Measurements from ENCODE around the gene ZNF8.

DNA sequence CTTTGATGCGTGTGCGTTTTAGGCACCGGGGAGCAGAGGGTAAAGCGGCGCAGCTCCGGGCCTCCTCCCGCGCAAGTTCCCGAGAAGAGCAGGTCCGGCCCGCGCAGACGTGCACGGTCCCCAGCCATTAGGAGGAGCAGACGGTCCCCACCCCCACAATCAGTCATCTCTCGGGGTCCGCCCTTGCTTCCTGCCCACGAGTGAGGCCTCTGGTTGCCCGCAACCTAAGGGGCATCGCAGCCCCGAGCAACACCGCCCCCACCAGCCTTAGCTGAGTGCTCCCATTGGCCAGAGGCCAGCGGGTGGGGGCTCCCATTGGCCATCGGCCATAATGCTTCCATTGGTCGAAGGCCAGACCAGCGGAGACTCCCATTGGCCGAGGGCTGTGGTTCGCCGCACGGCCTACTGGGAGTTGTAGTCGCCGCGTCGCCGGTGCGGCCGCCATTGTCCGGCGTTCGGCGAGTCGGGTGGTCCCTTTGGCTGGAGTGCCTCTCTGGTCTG is at the start of gene ZNF8:
- TF ChIP-seq, protein P1, sequence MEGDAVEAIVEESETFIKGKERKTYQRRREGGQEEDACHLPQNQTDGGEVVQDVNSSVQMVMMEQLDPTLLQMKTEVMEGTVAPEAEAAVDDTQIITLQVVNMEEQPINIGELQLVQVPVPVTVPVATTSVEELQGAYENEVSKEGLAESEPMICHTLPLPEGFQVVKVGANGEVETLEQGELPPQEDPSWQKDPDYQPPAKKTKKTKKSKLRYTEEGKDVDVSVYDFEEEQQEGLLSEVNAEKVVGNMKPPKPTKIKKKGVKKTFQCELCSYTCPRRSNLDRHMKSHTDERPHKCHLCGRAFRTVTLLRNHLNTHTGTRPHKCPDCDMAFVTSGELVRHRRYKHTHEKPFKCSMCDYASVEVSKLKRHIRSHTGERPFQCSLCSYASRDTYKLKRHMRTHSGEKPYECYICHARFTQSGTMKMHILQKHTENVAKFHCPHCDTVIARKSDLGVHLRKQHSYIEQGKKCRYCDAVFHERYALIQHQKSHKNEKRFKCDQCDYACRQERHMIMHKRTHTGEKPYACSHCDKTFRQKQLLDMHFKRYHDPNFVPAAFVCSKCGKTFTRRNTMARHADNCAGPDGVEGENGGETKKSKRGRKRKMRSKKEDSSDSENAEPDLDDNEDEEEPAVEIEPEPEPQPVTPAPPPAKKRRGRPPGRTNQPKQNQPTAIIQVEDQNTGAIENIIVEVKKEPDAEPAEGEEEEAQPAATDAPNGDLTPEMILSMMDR (conservative IDR thresholded peaks at IDR 0.05 in 1 of 2, IDR thresholded peaks at IDR 0.05 in 1 of 2; ENCODE audit: low read depth in 1 of 2, low read length in 2 of 2), result peak in 1 of 2 donors; percentile 9
- TF ChIP-seq EZH2 (IDR thresholded peaks at IDR 0.05; ENCODE audit: low read length, missing control alignments), result no peak
